MCF 10A (cell line): ENCODE results near the gene PHACTR1. TPM values are rescaled to one million over a fixed set of nuclear protein-coding genes. Genes with fewer than 3 reads are reported as not detected.

Experiments
- BruUV-seq: library from RNA; stranded (reverse); fragments of 400-500 nt; replicated peaks from 2 replicates; lab custom pipeline; 2021; lab: Mats Ljungman, UMichigan
- CTCF ChIA-PET: fragments of 300-600 bp; sonication (Branson Sonifier 250); formaldehyde crosslinking; extraction: SDS; loops from one replicate; lab custom pipeline; 2021; ENCODE audit warnings: antibody characterized with exemption, inconsistent platforms; lab: Yijun Ruan, JAX
- POLR2A ChIA-PET: fragments of 300-600, 350-650 bp; sonication (Branson Sonifier 250); formaldehyde crosslinking; extraction: SDS; loops from one replicate; lab custom pipeline; 2020; ENCODE audit warnings: antibody characterized with exemption, inconsistent platforms; lab: Yijun Ruan, JAX
- DNase-seq: peaks from one replicate; pipeline ENCODE4 v3.0.0-alpha.2; 2018; ENCODE audit not compliant: unreplicated experiment
- H3K27ac Mint-ChIP-seq: one replicate; pipeline ENCODE4 v1.8.0; 2022; ENCODE audit warnings: mild to moderate bottlenecking, low read depth, mixed read lengths; ENCODE audit not compliant: unreplicated experiment
- H3K27me3 Mint-ChIP-seq: one replicate; pipeline ENCODE4 v1.8.0; 2022; ENCODE audit warnings: mixed read lengths; ENCODE audit not compliant: insufficient read depth, unreplicated experiment
- H3K36me3 Mint-ChIP-seq: one replicate; pipeline ENCODE4 v1.8.0; 2022; ENCODE audit warnings: mild to moderate bottlenecking, moderate library complexity, mixed read lengths; ENCODE audit not compliant: insufficient read depth, unreplicated experiment
- H3K4me1 Mint-ChIP-seq: one replicate; pipeline ENCODE4 v1.8.0; 2022; ENCODE audit warnings: mixed read lengths; ENCODE audit not compliant: insufficient read depth, unreplicated experiment
- H3K4me3 Mint-ChIP-seq: one replicate; pipeline ENCODE4 v1.8.0; 2022; ENCODE audit warnings: mild to moderate bottlenecking, moderate library complexity, mixed read lengths; ENCODE audit not compliant: unreplicated experiment
- H3K9me3 Mint-ChIP-seq: one replicate; pipeline ENCODE4 v1.8.0; 2022; ENCODE audit warnings: mixed read lengths; ENCODE audit not compliant: unreplicated experiment
- intact Hi-C: fragments of 100-400 bp; cut with micrococcal nuclease; formaldehyde crosslinking; loops from 2 replicates; pipeline ENCODE4 v1.14.1; 2022
- total RNA-seq: library from RNA; stranded (reverse); gene quantifications from 2 replicates; pipeline ENCODE4 v1.2.3, GENCODE V29; 2022
- TF ChIP-seq, protein P1 (sequence below): fragments of 200-600 bp; IDR thresholded peaks from one replicate; pipeline ENCODE4 v1.8.0; 2022; ENCODE audit warnings: antibody characterized with exemption, mild to moderate bottlenecking; ENCODE audit not compliant: unreplicated experiment

PHACTR1 gene
- total RNA-seq, 1 experiment from 2014 or later: not detected

DNA sequence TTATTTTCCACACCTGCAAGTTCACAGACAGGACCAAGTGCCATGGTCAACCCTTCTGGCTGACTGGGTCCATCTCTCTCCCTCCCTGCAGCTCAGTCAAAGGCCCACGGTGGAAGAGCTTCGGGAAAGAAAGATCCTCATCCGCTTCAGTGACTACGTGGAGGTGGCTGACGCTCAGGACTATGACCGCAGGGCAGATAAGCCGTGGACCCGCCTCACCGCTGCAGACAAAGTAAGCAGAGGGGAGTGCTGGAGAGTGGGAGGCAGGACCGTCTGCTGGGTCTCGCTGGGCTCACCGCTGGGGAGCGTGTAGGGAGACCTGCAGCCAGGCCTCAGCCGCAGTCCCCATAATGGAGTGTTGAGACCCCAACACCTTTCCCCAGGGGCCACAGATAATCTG lies 566.8 kb downstream of the PHACTR1 start:
- no TSS peak for BruUV-seq
- Mint-ChIP-seq H3K9me3 (no peaks in the 10 kb centered on the region), H3K27ac (no peak overlapping the region), H3K36me3 (no peaks in the 10 kb centered on the region), H3K27me3 (no peaks in the 10 kb centered on the region), H3K4me1 (no peaks in the 10 kb centered on the region), H3K4me3 (no peak overlapping the region)
- TF ChIP-seq, protein P1, sequence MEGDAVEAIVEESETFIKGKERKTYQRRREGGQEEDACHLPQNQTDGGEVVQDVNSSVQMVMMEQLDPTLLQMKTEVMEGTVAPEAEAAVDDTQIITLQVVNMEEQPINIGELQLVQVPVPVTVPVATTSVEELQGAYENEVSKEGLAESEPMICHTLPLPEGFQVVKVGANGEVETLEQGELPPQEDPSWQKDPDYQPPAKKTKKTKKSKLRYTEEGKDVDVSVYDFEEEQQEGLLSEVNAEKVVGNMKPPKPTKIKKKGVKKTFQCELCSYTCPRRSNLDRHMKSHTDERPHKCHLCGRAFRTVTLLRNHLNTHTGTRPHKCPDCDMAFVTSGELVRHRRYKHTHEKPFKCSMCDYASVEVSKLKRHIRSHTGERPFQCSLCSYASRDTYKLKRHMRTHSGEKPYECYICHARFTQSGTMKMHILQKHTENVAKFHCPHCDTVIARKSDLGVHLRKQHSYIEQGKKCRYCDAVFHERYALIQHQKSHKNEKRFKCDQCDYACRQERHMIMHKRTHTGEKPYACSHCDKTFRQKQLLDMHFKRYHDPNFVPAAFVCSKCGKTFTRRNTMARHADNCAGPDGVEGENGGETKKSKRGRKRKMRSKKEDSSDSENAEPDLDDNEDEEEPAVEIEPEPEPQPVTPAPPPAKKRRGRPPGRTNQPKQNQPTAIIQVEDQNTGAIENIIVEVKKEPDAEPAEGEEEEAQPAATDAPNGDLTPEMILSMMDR: no peak
- CTCF ChIA-PET: interaction anchor here (0.6 to 0.9 kb wide), 4 partner anchors 14 to 594 kb away, joined by 3 to 6 read pairs (median 3); no protein-coding TSS in a partner anchor
- DNase-seq: no peak
- intact Hi-C loops: no loop called here
- POLR2A ChIA-PET: no interaction called here

DNA sequence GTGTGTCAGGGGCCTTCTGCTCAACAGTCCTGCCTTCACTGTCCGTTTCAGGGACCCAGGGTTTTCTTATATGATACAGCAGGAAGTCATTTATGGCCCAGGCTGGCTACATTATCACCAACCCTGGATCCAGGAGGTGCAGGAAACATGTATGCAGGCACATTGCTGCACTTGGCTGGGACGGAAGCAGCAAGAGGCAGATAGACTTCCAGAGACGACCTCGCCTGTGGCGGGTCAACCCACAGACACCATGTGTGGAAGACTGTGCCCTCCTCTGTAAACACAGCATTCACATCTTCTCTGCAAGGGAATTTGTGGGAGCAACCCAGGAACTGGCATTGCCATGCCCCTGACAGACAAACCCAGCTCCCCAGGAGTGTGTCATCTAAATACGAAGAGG lies 568.1 kb downstream of the PHACTR1 start:
- H3K27ac Mint-ChIP-seq: no peak overlapping the region
- no peaks in the 10 kb centered on the region for H3K9me3 Mint-ChIP-seq
- ChIA-PET CTCF (no interaction called here), POLR2A (interaction anchor here (2.0 kb wide), 1 partner anchor 18 kb away, joined by 7 read pairs; no protein-coding TSS in a partner anchor)
- BruUV-seq: no TSS peak
- H3K4me1 Mint-ChIP-seq: no peaks in the 10 kb centered on the region
- intact Hi-C loops: no loop called here
- H3K36me3 Mint-ChIP-seq: no peaks in the 10 kb centered on the region
- no peaks in the 10 kb centered on the region for H3K27me3 Mint-ChIP-seq
- H3K4me3 Mint-ChIP-seq: no peak overlapping the region
- TF ChIP-seq, protein P1: no peak
- DNase-seq: no peak

DNA sequence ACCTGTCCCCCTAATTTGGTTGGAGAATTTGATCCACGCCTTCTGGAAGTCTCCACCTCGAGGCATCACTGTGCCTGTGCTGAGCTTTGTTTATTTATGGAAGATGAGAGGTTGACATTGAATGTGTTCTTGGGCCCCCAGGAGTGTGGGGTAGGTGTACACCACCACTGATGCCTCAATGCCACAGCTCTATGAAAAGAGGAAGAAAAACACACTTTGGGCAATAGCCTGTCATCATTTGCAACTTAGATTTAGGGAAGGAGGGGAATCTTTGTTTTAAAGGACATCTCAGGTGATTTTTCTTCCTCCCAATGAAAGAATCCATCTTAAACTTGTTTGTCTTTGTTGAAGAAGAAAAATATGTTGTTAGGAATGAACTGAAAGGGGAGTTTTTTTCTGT lies 569.1 kb downstream of the PHACTR1 start:
- Mint-ChIP-seq H3K4me3 (no peak overlapping the region), H3K4me1 (no peaks in the 10 kb centered on the region), H3K27me3 (no peaks in the 10 kb centered on the region), H3K9me3 (no peaks in the 10 kb centered on the region), H3K36me3 (no peaks in the 10 kb centered on the region), H3K27ac (no peak overlapping the region)
- ChIA-PET POLR2A (interaction anchor here (0.7 to 2.0 kb wide), 2 partner anchors 17 to 488 kb away, joined by 4 to 7 read pairs; no protein-coding TSS in a partner anchor), CTCF (no interaction called here)
- intact Hi-C loops: no loop called here
- TF ChIP-seq, protein P1: no peak
- no TSS peak for BruUV-seq
- no peak for DNase-seq

DNA sequence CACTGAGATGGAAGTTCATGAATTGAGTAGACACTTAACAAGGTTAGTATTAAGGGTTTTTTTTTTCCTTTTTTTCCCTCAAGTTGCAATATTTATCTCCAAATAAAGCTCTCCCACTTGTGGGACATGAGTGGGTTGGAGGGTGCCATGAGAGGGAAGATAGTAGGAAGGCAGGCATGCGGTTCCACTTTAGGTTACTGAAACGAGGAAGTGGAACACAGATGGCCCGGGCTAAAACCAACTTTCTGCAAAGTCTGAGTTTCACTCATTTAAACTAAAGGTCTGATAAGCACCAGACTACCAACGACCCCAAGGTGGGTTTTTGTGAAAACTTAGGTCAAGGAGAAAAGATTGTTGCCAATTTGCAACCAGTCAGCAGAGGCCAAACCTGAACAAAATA lies 569.6 kb downstream of the PHACTR1 start:
- Mint-ChIP-seq H3K27me3 (no peaks in the 10 kb centered on the region), H3K27ac (no peak overlapping the region), H3K9me3 (no peaks in the 10 kb centered on the region), H3K4me1 (no peaks in the 10 kb centered on the region), H3K4me3 (no peak overlapping the region), H3K36me3 (no peaks in the 10 kb centered on the region)
- TF ChIP-seq, protein P1: no peak
- no peak for DNase-seq
- intact Hi-C loops: no loop called here
- POLR2A ChIA-PET: interaction anchor here (0.6 to 2.0 kb wide), 2 partner anchors 17 to 1516 kb away, joined by 5 to 7 read pairs; no protein-coding TSS in a partner anchor
- CTCF ChIA-PET: no interaction called here
- no TSS peak for BruUV-seq
